Omental fat pad (tissue), 4 donors: ENCODE measurements around the gene OSBPL10. TPM values are rescaled to one million over a fixed set of nuclear protein-coding genes. Genes with fewer than 3 reads are reported as not detected.

Experiments used
- ATAC-seq: fragments of 150-250 bp; one replicate; pipeline ENCODE4 v1.9.1; 2016; ENCODE audit warnings: mild to moderate bottlenecking, moderate library complexity; ENCODE audit not compliant: low FRiP score
- DNase-seq: peaks from one replicate; pipeline ENCODE4 v3.0.0-alpha.2; 2019; ENCODE audit warnings: low spot score
- total RNA-seq, 4 donors: library from RNA; depleted of rRNA; stranded (reverse); fragments of >200 nt; gene quantifications; one replicate each; pipeline ENCODE4 v1.1.0, GENCODE V29; 2016
- TF ChIP-seq, protein P1 (sequence below), 3 donors: fragments of 450-650 bp; IDR thresholded peaks; one replicate each; pipeline ENCODE4 v1.5.1; 2016 to 2017; ENCODE audit warnings: antibody characterized with exemption in 3 of 3, mild to moderate bottlenecking in 3 of 3, moderate library complexity in 2 of 3

The OSBPL10 gene
- total RNA-seq, 4 donors from 2014 or later: 6.3 to 67.1 (median 10.5) TPM

DNA sequence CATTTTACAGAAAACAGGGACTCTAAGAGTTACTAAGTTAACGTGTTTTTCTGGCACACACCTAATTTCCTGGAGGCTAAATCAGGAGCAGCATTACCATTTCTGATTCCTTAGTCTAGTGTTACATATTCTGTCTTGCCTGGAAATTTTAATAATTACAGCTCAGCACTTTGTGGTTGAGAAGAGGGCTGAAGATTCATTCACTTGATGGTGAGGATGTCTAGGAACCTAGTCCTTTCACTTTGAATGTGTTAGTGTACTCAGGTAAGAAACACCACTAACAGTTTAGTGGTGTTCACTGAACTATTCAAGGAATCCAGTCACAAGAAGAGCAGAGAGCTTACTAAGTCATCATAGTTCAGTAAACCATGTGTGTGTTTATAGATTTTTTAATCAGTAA lies 345.5 kb downstream of the OSBPL10 start:
- ATAC-seq (no peak), DNase-seq (no peak)
- TF ChIP-seq, protein P1, sequence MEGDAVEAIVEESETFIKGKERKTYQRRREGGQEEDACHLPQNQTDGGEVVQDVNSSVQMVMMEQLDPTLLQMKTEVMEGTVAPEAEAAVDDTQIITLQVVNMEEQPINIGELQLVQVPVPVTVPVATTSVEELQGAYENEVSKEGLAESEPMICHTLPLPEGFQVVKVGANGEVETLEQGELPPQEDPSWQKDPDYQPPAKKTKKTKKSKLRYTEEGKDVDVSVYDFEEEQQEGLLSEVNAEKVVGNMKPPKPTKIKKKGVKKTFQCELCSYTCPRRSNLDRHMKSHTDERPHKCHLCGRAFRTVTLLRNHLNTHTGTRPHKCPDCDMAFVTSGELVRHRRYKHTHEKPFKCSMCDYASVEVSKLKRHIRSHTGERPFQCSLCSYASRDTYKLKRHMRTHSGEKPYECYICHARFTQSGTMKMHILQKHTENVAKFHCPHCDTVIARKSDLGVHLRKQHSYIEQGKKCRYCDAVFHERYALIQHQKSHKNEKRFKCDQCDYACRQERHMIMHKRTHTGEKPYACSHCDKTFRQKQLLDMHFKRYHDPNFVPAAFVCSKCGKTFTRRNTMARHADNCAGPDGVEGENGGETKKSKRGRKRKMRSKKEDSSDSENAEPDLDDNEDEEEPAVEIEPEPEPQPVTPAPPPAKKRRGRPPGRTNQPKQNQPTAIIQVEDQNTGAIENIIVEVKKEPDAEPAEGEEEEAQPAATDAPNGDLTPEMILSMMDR (IDR thresholded peaks at IDR 0.05): no peak

DNA sequence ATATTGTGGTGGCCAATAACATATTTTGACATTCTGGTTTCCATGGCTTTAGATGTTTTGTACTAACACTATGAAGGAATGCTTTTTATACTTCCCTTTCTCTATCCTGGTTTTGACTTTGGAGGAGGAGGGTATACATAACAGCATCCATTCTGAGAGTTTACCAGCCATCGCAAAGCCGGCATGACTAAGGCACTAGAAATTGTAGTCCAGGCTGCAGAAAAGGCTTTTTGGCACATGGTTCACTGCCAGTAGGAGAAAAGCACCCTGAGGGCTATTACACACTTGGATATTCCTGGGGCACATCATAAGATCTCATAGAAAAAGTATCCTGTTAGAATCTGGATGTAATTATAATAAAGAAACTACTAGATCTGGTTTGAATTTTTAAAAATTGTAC lies 346.6 kb downstream of the OSBPL10 start:
- ATAC-seq: no peak
- DNase-seq: no peak
- TF ChIP-seq, protein P1 (IDR thresholded peaks at IDR 0.05): no peak

DNA sequence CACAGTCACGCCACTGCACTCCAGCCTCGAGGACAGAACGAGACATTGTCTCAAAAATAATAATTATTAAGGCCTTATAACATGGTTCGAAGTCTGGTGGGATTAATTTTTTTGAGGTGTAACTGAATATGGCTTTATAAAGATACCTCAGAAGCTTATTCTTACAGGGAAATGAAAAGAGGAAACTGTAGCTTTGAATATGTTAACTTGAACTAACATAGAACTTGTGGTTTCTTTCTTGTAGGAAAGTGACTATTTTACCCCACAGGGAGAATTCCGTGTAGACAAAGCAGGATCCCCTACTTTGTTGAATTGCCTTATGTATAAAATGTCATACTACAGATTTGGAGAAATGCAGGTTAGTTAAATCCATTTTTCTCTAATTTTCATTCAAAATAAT lies 352.0 kb downstream of the OSBPL10 start:
- DNase-seq (no peak), ATAC-seq (no peak)
- TF ChIP-seq, protein P1 (IDR thresholded peaks at IDR 0.05): no peak

DNA sequence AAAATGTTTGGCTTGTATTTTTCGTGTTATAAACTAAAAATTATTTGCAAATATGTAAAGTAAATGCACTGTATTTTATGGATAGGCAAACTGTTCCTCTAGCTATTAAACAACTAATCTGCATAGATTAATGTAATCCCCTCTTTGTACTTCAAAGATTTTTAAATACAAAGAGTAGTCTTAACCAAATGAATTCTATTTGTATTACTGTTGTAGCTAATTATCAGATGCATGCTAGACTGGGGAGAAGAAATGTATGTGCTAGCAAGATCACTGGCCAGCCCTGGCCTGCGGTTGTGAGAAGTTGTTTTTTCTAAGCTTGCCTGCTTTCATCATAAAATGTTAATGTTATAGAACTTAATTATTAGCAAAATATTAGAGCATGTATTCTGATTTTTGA lies 355.7 kb downstream of the OSBPL10 start:
- ATAC-seq: no peak

DNA sequence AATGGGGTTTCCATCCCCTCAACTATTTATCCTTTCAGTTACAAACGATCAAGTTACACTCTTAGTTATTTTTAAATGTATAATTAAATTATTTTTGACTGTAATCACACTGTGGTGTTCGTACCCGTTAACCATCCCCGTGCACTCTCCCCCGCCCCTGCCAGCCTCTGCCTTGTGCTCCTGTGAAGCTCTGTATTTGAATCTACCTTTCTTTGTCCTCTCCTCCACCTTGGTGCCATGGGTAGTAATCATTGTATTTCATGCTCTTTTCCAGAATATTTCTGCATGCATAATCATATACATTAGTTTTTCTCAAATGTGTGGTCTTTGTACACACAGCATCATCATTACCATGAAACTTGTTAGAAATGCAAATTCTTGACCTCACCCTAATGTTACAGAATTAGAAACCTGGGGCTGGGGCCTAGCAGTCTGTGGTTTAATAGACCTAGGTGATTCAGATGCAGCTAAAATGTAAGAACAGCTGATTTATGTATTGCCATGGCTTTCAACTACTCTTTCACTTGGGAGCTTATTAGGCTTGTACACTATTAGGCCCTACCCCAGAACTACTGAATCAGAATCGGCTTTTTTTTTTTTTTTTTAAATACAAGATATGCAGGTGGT lies 356.9 kb downstream of the OSBPL10 start:
- ATAC-seq (no peak), DNase-seq (no peak)
- TF ChIP-seq, protein P1 (IDR thresholded peaks at IDR 0.05): no peak

More for the DNA sequence above, 355.7 kb downstream of the OSBPL10 start:
- TF ChIP-seq, protein P1 (IDR thresholded peaks at IDR 0.05): no peak
- DNase-seq: no peak

DNA sequence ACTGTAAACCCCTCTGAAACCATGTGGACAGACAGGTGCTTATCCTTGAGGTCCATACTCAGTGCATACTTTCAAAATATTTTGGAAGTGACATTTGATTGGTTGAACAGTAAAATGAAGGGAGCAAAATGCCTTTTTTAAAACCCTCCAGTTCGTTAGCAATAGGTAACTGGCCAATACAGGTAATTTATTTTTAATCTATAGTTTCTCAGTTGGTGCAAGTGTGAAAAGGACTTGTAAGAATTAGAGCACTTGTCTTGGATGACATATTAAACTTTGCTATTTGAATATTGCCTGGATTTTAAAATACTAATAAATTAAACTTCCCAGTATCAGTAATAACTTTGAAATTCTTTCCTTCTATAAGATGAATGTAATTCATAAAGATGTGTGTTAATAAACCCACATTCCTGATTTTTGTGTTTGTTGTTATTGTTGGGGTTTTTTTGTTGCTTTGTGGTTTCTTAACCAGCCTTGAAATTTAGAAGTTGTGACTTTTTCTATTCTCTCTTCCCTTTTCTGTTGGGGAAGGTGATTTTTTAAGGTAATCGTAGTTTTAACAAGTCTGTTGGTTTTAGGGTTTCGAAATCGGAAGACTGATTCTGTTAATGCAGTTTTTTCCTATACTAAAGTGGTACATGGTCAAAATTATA lies 358.3 kb downstream of the OSBPL10 start:
- TF ChIP-seq, protein P1 (IDR thresholded peaks at IDR 0.05): no peak
- DNase-seq: no peak
- ATAC-seq: no peak

DNA sequence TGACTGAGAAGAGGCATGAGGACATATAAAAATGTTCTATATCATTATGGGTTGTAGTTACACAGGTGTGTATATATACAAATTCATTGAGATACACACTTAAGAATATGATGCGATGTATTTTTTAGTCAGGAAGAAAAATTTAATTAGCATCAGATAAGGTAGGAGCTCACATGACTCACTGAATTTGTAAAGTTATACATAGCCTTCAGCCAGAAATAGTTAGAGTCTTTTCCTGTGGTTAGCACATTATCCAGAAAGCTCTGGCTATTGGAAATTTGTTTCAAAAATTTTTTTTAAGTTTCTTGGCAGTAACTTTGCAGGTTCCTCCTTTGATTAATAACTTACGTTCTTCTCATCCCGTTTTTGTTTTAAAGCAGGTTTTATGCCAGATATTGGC lies 359.7 kb downstream of the OSBPL10 start:
- TF ChIP-seq, protein P1 (IDR thresholded peaks at IDR 0.05): no peak
- ATAC-seq (no peak), DNase-seq (no peak)
